HepG2 (cell line): ENCODE measurements around the gene CUL4B. TPM values are rescaled to one million over a fixed set of nuclear protein-coding genes. Genes with fewer than 3 reads are reported as not detected.
A peak's percentile ranks its signal among the peaks of the same experiment; 100 is the strongest.

ENCODE experiments used
- ATAC-seq: fragments of 200-7000 bp; cut with Tn5 transposase; 3 replicates; pipeline ENCODE4 v1.9.1; 2020; ENCODE audit warnings: mild to moderate bottlenecking, moderate library complexity
- BruUV-seq: library from RNA; stranded (reverse); fragments of 400-500 nt; replicated peaks from 2 replicates; lab custom pipeline; 2021; lab: Mats Ljungman, UMichigan
- CTCF ChIA-PET: fragments of 300-600 bp; formaldehyde crosslinking; extraction: SDS; loops from one replicate; lab custom pipeline; 2021; ENCODE audit warnings: low total read pairs, inconsistent platforms, low intra/inter-chr PET ratio; lab: Yijun Ruan, JAX
- POLR2A ChIA-PET: fragments of 350-600 bp; sonication (Branson Sonifier 250); formaldehyde crosslinking; loops from one replicate; lab custom pipeline; 2020; ENCODE audit warnings: antibody characterized with exemption, inconsistent platforms; lab: Yijun Ruan, JAX
- DNase-seq: peaks from one replicate; pipeline ENCODE4 v3.0.0-alpha.2; 2015; ENCODE audit warnings: low spot score
- FAIRE-seq: peaks from 3 replicates; lab custom pipeline; 2011; peaks lifted over from hg19 to GRCh38; lab: Jason Lieb, UNC
- H2AFZ ChIP-seq: one replicate; pipeline ENCODE4 v1.6.1; 2011; ENCODE audit warnings: low read length, inconsistent platforms
- H3K27ac ChIP-seq: fragments of 300-600 bp; 3 replicates; pipeline ENCODE4 v1.8.0; 2011; ENCODE audit warnings: mixed run types, mild to moderate bottlenecking, mixed read lengths, low read length, inconsistent platforms; ENCODE audit not compliant: insufficient read depth; ENCODE audit errors: extremely low read length
- H3K27me3 ChIP-seq, 2 experiments: fragments of 200-600 bp in 1 of 2; 2 replicates in 1 of 2; 3 replicates in 1 of 2; pipeline versions ENCODE4 v1.6.0 to v1.8.0; 2011; ENCODE audit warnings: low read length in 2 of 2, mild to moderate bottlenecking in 2 of 2, moderate library complexity in 2 of 2, inconsistent platforms in 1 of 2; ENCODE audit not compliant: insufficient read depth in 2 of 2, control insufficient read depth in 1 of 2
- H3K36me3 ChIP-seq, 2 experiments: fragments of 200-600 bp in 1 of 2; replicated peaks in 1 of 2; 2 replicates in 1 of 2; 3 replicates in 1 of 2; pipeline versions ENCODE4 v1.5.1 to v1.8.0; 2011; ENCODE audit warnings: low read length in 2 of 2, inconsistent platforms in 1 of 2; ENCODE audit not compliant: insufficient read depth in 2 of 2, control insufficient read depth in 1 of 2
- H3K4me1 ChIP-seq: 2 replicates; pipeline ENCODE4 v1.5.1; 2012; ENCODE audit warnings: low read length, inconsistent platforms; ENCODE audit not compliant: insufficient read depth
- H3K4me2 ChIP-seq: 2 replicates; pipeline ENCODE4 v1.6.0; 2011; ENCODE audit warnings: low read depth, low read length, inconsistent platforms
- H3K4me3 ChIP-seq, 3 experiments: fragments of 200-600 bp in 1 of 3; sonication (generic), shearing (Covaris generic) in 1 of 3; replicated peaks in 1 of 3; 2 replicates each; pipeline ENCODE4 v1.5.1; 2011 to 2016; ENCODE audit warnings: low read length in 3 of 3, inconsistent platforms in 2 of 3, low read depth in 2 of 3, mild to moderate bottlenecking in 2 of 3, control low read depth in 1 of 3, mixed read lengths in 1 of 3; ENCODE audit not compliant: insufficient read depth in 1 of 3
- H3K79me2 ChIP-seq: one replicate; pipeline ENCODE4 v1.6.1; 2011; ENCODE audit warnings: low read length, inconsistent platforms; ENCODE audit not compliant: insufficient read depth
- H3K9ac ChIP-seq: 2 replicates; pipeline ENCODE4 v1.6.0; 2011; ENCODE audit warnings: mild to moderate bottlenecking, low read depth, low read length, inconsistent platforms; ENCODE audit not compliant: insufficient read depth
- H3K9me3 ChIP-seq: 2 replicates; pipeline ENCODE4 v1.5.1; 2012; ENCODE audit warnings: mild to moderate bottlenecking, low read length
- H4K20me1 ChIP-seq: 2 replicates; pipeline ENCODE4 v1.6.0; 2011; ENCODE audit warnings: inconsistent platforms, mild to moderate bottlenecking, low read length, moderate library complexity; ENCODE audit not compliant: insufficient read depth
- SMARCE1 ChIP-seq: fragments of 450-650 bp; IDR thresholded peaks from 2 replicates; pipeline ENCODE4 v1.6.1; 2017; ENCODE audit warnings: borderline replicate concordance
- ZBTB39 ChIP-seq: sonication (generic); formaldehyde crosslinking; IDR thresholded peaks from 2 replicates; pipeline ENCODE4 v1.5.0; 2020; ENCODE audit warnings: missing genetic modification reagents
- ZBTB46 ChIP-seq: sonication (generic); formaldehyde crosslinking; IDR thresholded peaks from 2 replicates; pipeline ENCODE4 v1.4.0; 2020; ENCODE audit warnings: mild to moderate bottlenecking, missing genetic modification reagents, borderline replicate concordance
- ZMYM2 ChIP-seq: sonication (generic); formaldehyde crosslinking; IDR thresholded peaks from 2 replicates; pipeline ENCODE4 v1.8.0; 2022; ENCODE audit warnings: mild to moderate bottlenecking, missing genetic modification reagents
- ZNF530 ChIP-seq: sonication (generic); formaldehyde crosslinking; IDR thresholded peaks from 2 replicates; pipeline ENCODE4 v1.5.0; 2020; ENCODE audit warnings: low read depth, mild to moderate bottlenecking, missing genetic modification reagents
- ZNF773 ChIP-seq: sonication (generic); formaldehyde crosslinking; IDR thresholded peaks from 2 replicates; pipeline ENCODE4 v1.4.0; 2020; ENCODE audit warnings: missing genetic modification reagents, borderline replicate concordance
- WGBS: methylation state at CpG from one replicate; pipeline ENCODE4 v1.1.6; 2017; ENCODE audit warnings: low lambda C conversion rate; 5-methylcytosine and 5-hydroxymethylcytosine counted together
- in situ Hi-C: cut with HindIII; loops from 2 replicates; pipeline ENCODE4 v1.10.0; 2017; ENCODE audit warnings: low pct_unique_long_range_greater_than_20kb; ENCODE audit not compliant: extremely low pct_ligation_motif_present
- intact Hi-C: fragments of 100-400 bp; cut with micrococcal nuclease; formaldehyde crosslinking; loops from one replicate; pipeline ENCODE4 v1.10.0; 2022; ENCODE audit not compliant: unreplicated experiment
- polyA plus RNA-seq, 8 experiments: library from polyadenylated mRNA; depleted of rRNA in 3 of 8; stranded (reverse) in 7 of 8; unstranded in 1 of 8; fragments of >200 nt; fragmentation: Illumina TruSeq in 4 of 8; extraction: Trizol in 4 of 8; gene quantifications; 2 replicates each; pipeline versions ENCODE4 v1.2.1 to v1.2.3, GENCODE V29; 2011 to 2016; ENCODE audit warnings: low read depth in 4 of 8, missing spikeins in 1 of 8, mixed read lengths in 1 of 8; ENCODE audit not compliant: insufficient read depth in 1 of 8
- total RNA-seq, 5 experiments: library from RNA; depleted of rRNA; stranded (reverse); fragments of >200 nt; fragmentation: Illumina TruSeq; extraction: Trizol; gene quantifications; 2 replicates each; pipeline ENCODE4 v1.2.3, GENCODE V29; 2016; ENCODE audit warnings: low read depth in 1 of 5
- TF ChIP-seq, protein P1 (sequence below): sonication (generic); formaldehyde crosslinking; IDR thresholded peaks from 2 replicates; pipeline ENCODE4 v1.5.0; 2020; ENCODE audit warnings: mild to moderate bottlenecking, missing genetic modification reagents, borderline replicate concordance

Gene CUL4B
- total and polyA plus RNA-seq, 2 of the 13 experiments (the other 11 are each of a cell fraction or from before 2014, with no cell fraction given): 21.6 to 28.5 TPM

DNA sequence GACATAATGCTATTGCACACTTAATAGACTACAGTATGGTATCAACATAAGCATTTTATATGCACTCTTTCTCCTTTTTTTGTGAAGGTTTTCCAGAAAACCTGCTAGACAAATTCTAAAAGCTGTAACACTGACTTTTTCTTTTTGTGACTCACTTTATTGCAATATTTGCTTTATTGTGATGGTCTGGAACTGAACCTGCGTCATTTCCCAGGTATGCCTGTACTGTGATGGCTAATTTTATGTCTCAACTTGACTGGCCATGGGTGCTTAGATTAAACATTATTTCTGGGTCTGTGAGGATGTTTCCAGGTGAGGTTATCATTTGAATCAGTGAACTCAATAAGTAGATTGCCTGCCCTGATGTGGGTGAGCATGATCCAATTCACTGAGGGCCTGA lies 56.2 kb downstream of the CUL4B start:
- intact Hi-C loops (no loop called here), in situ Hi-C loops (no loop called here)
- ATAC-seq (no peak), FAIRE-seq (no peak), DNase-seq (no peak)
- H3K4me3 ChIP-seq: no peak overlapping the region
- no peaks in the 10 kb centered on the region for H3K27me3 ChIP-seq
- no peaks in the 10 kb centered on the region for H4K20me1 ChIP-seq
- H2AFZ ChIP-seq: peak overlapping the region; percentile 5
- ChIA-PET CTCF (no interaction called here), POLR2A (no interaction called here)
- H3K9me3 ChIP-seq: no peaks in the 10 kb centered on the region
- H3K4me2 ChIP-seq: no peak overlapping the region
- H3K9ac ChIP-seq: no peak overlapping the region
- TF ChIP-seq, protein P1, sequence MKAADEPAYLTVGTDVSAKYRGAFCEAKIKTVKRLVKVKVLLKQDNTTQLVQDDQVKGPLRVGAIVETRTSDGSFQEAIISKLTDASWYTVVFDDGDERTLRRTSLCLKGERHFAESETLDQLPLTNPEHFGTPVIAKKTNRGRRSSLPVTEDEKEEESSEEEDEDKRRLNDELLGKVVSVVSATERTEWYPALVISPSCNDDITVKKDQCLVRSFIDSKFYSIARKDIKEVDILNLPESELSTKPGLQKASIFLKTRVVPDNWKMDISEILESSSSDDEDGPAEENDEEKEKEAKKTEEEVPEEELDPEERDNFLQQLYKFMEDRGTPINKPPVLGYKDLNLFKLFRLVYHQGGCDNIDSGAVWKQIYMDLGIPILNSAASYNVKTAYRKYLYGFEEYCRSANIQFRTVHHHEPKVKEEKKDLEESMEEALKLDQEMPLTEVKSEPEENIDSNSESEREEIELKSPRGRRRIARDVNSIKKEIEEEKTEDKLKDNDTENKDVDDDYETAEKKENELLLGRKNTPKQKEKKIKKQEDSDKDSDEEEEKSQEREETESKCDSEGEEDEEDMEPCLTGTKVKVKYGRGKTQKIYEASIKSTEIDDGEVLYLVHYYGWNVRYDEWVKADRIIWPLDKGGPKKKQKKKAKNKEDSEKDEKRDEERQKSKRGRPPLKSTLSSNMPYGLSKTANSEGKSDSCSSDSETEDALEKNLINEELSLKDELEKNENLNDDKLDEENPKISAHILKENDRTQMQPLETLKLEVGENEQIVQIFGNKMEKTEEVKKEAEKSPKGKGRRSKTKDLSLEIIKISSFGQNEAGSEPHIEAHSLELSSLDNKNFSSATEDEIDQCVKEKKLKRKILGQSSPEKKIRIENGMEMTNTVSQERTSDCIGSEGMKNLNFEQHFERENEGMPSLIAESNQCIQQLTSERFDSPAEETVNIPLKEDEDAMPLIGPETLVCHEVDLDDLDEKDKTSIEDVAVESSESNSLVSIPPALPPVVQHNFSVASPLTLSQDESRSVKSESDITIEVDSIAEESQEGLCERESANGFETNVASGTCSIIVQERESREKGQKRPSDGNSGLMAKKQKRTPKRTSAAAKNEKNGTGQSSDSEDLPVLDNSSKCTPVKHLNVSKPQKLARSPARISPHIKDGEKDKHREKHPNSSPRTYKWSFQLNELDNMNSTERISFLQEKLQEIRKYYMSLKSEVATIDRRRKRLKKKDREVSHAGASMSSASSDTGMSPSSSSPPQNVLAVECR: no peak
- TF ChIP-seq ZNF530 (CRISPR knock-in tag): no peak
- no peak for TF ChIP-seq ZMYM2
- no peak for TF ChIP-seq ZNF773
- TF ChIP-seq ZBTB46 (CRISPR knock-in tag): no peak
- TF ChIP-seq ZBTB39 (CRISPR knock-in tag): no peak
- TF ChIP-seq SMARCE1: no peak
- H3K27ac ChIP-seq: no peak overlapping the region
- H3K36me3 ChIP-seq: no peaks in the 10 kb centered on the region
- H3K79me2 ChIP-seq: no peaks in the 10 kb centered on the region
- BruUV-seq: no TSS peak
- no peaks in the 10 kb centered on the region for H3K4me1 ChIP-seq
- 44% methylated on average over 1 of the region's 1 CpG for WGBS
